GM08714 (cell line): ENCODE data around the gene CIROP.
"Not testable (repeated sequence)": the region's sequence is repeated elsewhere in the genome, so short reads cannot be mapped to it uniquely, and the experiment has no call there.

ENCODE experiments used
- H3K4me3 ChIP-seq: fragments of 200-500 bp; sonication (Bioruptor generic); 2 replicates; pipeline ENCODE4 v1.5.1; 2014; ENCODE audit warnings: mild to moderate bottlenecking, low read length, inconsistent platforms
- ZNF274 ChIP-seq: IDR thresholded peaks from 2 replicates; pipeline ENCODE4 v1.6.1; 2012; ENCODE audit warnings: mild to moderate bottlenecking, low read depth, low read length

The CIROP gene

DNA sequence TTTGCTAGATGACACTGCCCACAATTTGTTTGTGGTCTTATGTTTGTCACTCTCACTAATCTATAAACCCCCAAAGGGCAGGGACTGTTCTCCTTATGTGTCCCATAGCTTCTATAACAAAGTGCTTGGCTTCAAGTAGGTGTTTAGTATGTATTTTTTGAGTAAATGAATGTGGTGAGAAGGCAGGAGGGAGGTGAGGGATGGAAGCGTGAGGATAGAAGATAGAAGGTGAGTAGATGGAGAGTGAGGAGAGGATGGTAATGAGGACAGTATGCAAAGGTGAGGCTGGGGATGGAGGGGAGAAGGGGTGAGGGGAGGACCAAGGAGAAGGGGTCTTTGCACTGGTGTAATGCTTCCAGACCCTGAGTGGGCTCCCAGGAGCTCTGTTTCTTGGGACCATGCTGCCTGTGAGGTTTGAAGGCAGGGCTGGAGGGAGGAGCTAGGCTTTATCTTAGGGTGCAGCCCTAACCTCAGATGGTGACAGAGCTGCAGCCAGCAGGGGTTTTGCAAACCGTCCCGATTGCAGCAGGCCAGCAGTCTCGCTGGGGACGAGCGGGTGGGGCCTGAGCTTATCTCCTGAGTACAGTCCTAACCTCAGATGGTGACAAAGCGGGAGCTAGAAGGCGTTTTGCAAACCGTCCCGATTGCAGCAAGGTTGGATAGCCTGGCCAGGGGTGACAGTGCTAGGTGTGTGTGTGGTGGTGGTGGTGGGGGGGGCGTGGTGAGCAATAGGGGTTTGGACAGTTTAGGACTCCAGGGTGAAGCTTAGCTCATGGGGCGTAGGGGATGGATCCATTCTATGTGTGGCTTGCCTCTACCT, 7.8 kb upstream of the CIROP start:
- H3K4me3 ChIP-seq, result no peak overlapping the region

DNA sequence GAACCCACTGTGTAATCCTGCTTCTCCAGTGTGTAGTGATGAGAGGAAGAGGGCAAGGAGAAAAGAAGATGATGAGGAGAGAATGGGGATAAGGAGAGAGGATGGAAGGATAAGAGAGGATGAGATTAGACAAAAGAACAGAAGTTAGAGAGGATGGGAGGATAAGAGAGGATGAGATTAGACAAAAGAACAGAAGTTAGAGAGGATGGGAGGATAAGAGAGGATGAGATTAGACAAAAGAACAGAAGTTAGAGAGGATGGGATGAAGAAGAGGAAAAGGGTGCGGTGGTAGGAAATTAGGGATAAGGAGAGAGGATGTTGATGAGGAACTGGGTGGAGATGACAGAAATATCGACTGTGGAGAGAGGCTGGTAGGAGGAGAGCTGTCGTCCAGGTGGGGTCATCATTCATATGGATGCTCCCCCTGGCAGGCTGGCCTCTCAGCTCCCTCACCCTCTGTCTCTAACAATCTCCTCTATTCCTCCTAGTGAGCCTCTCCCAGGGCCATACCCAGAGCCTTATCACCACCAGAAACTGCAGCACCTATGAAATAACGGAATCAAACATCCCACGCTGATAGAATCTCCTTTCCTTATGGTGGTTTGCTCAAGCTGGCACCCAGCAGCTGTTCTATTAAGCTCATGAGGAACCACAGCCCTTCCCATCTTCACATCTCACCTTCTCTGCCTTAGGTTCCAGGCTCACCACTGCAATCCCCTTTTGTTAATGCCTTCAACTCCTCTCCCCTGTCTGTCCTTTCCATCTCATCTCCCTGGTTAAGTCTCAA, 6.0 kb upstream of the CIROP start:
- TF ChIP-seq ZNF274, result no peak
- H3K4me3 ChIP-seq, result no peak overlapping the region

More for the DNA sequence above, 7.8 kb upstream of the CIROP start:
- no peak for TF ChIP-seq ZNF274

DNA sequence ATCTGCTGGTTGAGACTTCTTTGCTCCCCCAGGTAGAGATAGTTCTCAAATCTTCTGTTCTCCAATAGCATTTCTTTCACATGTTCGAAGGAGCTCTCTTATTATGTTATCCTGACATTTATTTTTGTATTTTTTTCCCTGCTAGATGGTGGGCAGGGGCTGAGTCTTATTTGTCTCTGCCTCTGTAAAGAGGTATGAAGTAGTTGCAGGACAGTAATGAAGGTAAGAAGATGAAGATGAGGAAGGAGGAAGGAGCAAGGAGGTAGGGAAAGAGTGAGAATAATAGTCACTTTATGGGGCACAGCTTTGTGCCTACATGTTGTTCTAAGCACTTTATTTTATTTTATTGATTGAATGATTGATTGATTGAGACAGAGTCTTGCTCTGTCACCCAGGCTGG, 5.0 kb upstream of the CIROP start:
- no peak for TF ChIP-seq ZNF274
- H3K4me3 ChIP-seq, result no peak overlapping the region

DNA sequence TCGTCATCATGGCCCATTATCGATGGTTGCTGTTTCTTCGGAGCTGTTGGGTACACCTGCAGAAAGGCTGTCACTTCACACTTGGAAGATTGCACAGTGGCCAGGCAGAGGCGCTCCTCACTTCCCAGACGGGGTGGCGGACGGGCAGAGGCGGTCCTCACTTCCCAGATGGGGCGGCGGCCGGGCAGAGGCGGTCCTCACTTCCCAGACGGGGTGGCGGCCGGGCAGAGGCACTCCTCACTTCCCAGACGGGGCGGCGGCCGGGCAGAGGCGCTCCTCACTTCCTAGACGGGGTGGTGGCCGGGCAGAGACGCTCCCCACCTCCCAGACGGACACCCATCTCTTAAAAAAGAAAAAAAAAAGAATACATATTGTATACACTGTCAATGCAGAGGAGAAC, 3.4 kb upstream of the CIROP start:
- not testable (repeated sequence) for H3K4me3 ChIP-seq

DNA sequence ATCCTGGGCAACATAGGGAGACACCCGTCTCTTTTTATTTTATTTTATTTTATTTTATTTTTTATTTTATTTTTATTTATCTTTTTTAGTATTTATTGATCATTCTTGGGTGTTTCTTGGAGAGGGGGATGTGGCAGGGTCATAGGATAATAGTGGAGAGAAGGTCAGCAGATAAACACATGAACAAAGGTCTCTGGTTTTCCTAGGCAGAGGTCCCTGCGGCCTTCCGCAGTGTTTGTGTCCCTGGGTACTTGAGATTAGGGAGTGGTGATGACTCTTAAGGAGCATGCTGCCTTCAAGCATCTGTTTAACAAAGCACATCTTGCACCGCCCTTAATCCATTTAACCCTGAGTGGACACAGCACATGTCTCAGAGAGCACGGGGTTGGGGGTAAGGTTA, 2.8 kb upstream of the CIROP start:
- not testable (repeated sequence) for H3K4me3 ChIP-seq

DNA sequence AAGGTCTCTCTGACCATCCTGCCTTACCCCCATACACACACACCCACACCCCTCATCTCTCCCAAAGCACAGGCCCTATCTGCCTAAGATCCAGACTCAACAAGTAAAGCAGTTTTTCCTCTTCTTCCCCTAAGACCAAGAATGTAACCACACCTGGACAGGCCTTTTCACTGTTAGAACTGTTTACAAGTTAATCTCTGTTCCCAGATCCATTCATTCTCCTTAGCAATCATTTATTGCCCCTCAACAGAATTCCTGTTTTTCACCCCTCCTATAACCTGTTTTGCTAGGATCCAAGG, 1.9 kb upstream of the CIROP start:
- H3K4me3 ChIP-seq, result no peak overlapping the region
- TF ChIP-seq ZNF274, result no peak

DNA sequence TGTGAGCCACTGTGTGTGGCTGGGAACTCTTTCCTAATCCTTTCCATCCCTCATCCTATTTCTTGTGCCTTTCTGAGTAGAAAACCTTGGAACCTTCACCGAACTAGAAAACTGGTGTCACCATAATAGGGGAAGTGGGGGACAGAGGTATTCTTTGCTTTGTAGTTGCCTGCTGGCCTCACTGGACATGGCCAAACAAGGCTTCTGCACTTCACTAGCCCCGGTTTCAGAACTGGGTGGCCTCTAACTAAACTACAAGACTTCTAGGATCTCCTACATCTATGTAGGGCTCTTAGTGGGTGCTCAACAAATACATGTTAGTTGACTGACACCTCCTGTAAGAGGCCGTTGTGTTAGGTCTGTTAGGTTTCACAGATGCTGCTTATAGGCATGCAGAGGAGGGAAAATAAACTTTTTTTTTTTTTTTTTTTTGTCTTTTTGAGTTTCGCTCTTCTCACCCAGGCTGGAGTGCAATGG, 597 bp upstream of the CIROP start:
- no peak overlapping the region for H3K4me3 ChIP-seq
- no peak for TF ChIP-seq ZNF274

DNA sequence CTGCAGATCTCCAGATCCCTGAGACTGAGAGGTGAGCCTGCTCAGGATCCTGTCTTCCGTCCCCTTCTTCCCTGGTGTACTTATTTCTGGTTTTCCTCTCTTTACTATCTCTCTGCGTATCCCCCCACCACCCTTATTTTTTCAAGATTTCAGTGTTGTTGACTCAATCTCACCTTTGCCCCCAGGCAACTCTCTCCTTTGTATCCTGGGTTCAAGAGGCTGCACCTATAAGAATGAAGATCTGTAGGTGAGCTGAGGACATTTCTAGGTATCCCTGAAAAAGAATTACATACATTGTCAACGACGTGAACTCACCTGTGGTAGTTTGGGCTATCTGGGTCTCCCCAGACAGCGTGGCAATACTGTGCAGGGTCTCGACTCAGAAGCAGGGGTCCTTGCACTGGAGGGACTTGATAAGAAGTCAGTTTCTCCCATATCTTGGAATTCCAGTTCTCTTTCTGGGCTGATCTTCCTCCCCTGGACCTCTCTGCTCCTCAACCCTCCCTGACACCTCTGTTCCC, 659 bp downstream of the CIROP start:
- no peak overlapping the region for H3K4me3 ChIP-seq
- no peak for TF ChIP-seq ZNF274

DNA sequence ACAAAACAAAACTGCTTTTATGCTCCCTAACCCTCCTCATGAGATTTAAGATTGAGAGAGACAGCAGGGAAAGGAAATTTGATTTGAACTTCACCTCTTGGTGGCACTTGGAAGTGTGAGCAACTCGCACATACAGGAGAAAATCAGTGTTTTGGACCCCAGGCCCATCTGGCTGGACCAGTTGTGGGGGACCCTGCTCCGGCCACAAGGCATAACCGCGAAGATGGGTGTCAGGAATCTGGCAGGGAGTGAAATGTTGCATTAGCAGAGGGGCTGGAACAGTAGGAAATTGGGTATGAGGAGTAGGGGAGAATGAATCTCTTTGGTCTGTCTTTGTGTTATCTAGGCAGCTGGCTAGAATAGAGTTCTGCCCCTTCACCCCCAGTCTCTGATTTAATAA, 1.2 kb downstream of the CIROP start:
- H3K4me3 ChIP-seq, result no peak overlapping the region
- no peak for TF ChIP-seq ZNF274

DNA sequence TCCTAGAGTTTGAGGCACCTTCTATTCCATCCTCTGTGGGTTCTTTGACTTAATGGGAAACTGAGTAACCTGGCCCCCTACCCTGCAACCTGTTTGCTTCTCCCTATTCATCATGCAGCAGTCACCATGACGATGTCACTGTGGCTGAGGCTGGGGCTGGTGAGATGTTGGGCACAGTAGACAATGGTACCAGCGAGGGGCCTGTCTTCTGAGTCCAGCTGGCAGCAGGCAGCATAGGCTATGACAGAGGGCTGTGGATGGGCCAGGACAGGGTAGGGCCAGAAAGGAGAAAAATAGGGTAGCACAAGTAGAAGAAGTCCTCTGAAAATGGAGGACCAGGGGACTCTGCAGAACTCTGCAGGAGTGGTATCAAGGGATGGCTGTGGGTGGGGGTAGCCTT, 2.0 kb downstream of the CIROP start:
- TF ChIP-seq ZNF274, result no peak
- no peak overlapping the region for H3K4me3 ChIP-seq

DNA sequence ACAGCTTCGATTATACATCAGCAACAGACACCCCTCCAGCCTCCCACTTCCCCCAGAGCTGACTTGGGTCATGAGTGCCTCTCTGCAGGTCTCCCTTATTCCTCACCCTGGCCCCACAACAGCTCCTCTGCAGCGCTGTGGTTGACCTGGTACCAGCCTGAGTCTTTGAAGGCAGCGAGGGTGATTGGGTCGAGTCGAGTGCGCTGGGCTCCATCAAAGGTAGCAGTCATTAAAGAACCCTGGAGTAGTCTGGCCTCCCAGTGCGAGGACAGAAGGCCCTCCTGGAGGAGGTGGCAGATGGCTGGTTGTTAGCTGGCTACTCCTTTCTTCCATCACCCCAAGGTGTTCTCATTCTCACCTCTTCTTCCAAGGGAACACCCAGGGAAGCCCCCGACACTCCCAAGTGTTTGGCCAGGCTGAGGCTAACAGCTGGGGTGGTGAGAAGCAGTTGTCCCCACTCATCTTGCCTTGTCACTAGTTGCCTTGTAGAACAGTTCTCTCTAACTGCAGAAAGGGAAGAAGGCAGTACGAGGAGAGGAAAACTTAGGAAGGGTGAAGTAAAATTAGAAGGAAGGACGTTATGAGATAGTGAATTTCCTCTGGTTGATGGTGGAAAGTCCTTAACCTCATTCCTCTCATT, 2.7 kb downstream of the CIROP start:
- no peak for TF ChIP-seq ZNF274
- no peak overlapping the region for H3K4me3 ChIP-seq

DNA sequence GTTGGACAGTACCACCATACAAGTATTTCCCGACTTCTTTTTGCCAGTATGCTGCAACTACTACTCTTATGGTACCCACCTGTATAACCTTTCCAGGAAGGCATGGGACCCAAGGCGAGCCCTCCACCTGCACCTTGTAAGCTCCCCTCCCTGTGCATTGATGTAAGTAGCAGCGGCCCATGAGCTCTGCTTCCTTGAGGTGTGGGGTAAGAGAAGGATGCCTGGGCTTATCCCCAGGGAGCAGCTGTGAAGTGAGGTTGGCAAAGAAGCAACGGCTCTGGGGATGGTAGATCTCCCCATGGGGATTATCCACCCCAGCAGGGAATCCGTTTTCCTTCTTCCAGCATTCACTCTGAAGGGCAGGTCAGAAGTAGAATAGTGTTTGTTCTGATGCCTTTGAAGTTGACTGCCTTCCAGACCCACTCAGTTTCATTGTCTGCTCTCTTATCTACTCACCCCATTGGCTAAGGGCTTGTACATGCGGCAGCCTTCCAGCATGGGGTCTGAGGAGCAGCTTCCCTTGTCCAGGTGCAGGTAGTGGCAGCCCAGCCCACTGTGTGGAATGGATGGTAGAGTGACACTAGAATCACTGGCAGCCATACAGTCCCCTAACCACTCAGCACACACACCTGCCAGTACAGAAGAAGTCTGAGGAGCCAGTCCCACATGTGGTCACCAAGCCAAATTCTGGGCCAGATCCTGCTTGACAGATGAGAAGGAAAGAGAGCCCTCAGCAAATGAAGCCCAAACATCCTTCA, 3.4 kb downstream of the CIROP start:
- no peak for TF ChIP-seq ZNF274
- H3K4me3 ChIP-seq, result no peak overlapping the region

DNA sequence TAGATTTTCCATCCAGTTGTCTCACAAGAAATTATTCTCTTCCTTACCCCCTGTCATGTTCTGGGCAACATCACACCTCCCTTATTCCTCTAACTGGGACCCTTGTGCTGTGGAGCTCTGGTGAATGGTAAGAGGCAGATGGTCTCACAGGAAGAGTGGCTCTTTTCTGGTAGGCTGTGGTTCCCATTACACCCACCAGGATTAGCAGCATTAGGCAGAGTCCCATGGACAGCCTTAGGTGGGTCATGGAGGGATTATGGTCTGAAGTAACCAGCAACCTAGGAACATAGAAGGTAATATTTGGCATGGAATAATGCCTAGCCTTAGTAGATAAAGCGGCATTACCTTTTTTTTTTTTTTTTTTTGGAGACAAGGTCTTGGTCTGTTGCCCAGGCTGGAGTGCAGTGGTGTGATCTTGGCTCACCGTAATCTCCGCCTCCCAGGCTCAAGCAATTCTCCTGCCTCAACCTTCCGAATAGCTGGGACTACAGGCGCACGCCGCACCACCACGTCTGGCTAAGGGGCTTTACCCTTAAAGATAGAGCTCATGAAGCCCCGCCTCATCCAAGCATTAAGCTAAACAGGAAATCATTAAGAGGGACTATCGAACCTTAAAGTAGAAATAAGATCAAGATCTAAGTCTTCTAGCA, 5.5 kb downstream of the CIROP start:
- no peak overlapping the region for H3K4me3 ChIP-seq
- TF ChIP-seq ZNF274, result no peak

DNA sequence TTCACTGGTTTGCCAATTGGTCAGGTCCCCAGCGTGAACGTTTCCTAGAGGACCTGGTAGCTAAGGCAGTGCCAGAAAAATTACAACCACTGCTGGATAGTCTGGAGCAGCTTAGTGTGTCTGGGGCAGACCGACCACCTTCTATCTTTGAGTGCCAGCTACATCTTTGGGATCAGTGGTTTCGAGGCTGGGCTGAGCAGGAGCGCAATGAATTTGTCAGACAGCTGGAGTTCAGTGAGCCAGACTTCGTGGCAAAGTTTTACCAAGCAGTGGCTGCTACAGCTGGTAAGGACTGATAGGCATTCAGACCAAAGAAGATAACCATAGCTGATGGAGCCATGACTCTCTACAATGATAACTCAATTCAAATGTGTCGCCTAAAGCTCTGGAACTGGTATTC, 7.0 kb downstream of the CIROP start:
- no peak overlapping the region for H3K4me3 ChIP-seq
- TF ChIP-seq ZNF274, result no peak
